Measurements from ENCODE around the gene FANCC. TPM values are rescaled to one million over a fixed set of nuclear protein-coding genes. Genes with fewer than 3 reads are reported as not detected.
A peak's percentile ranks its signal among the peaks of the same experiment; 100 is the strongest.

The FANCC gene
- total RNA-seq, 1 donor, result 15.9 TPM

GRCh38 chr9:95355500-95355899, 38.0 kb upstream of the FANCC start:
- no peak overlapping the region for H3K4me3 ChIP-seq (ENCODE audit: low read depth, low read length)
- no peak for DNase-seq (ENCODE audit: low read depth)
- TF ChIP-seq, protein P1, sequence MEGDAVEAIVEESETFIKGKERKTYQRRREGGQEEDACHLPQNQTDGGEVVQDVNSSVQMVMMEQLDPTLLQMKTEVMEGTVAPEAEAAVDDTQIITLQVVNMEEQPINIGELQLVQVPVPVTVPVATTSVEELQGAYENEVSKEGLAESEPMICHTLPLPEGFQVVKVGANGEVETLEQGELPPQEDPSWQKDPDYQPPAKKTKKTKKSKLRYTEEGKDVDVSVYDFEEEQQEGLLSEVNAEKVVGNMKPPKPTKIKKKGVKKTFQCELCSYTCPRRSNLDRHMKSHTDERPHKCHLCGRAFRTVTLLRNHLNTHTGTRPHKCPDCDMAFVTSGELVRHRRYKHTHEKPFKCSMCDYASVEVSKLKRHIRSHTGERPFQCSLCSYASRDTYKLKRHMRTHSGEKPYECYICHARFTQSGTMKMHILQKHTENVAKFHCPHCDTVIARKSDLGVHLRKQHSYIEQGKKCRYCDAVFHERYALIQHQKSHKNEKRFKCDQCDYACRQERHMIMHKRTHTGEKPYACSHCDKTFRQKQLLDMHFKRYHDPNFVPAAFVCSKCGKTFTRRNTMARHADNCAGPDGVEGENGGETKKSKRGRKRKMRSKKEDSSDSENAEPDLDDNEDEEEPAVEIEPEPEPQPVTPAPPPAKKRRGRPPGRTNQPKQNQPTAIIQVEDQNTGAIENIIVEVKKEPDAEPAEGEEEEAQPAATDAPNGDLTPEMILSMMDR (IDR thresholded peaks at IDR 0.05; ENCODE audit: insufficient read depth, low read length), result no peak

DNA sequence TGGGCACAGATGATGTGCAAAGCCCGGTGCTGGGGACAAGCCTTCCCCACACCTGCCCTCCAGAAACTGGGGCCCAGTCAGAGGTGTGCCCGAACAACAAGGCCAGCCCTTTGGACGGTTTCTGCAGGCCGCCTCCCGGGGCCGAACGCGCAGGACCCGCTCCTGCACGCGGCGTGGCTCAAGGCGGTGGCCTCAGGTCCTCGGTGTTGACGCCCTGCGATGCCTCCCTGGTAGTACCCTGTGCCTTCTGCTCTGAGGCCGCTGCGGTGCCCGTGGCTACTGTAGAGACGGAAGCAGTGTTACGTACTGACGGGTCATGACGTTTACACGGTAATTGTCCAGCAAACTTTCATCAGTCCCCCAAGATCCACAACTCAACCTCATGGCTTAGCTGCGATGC, 33.5 kb upstream of the FANCC start:
- no peak for DNase-seq (ENCODE audit: low read depth)
- H3K4me3 ChIP-seq (ENCODE audit: low read depth, low read length), result no peak overlapping the region
- TF ChIP-seq, protein P1 (IDR thresholded peaks at IDR 0.05; ENCODE audit: insufficient read depth, low read length), result no peak

- H3K4me3 ChIP-seq (ENCODE audit: low read depth, low read length), result no peak overlapping the region
- TF ChIP-seq, protein P1 (IDR thresholded peaks at IDR 0.05; ENCODE audit: insufficient read depth, low read length), result no peak
- DNase-seq (ENCODE audit: low read depth), result no peak
Measured at GRCh38 chr9:95350266-95350665, 32.8 kb upstream of the FANCC start.

DNA sequence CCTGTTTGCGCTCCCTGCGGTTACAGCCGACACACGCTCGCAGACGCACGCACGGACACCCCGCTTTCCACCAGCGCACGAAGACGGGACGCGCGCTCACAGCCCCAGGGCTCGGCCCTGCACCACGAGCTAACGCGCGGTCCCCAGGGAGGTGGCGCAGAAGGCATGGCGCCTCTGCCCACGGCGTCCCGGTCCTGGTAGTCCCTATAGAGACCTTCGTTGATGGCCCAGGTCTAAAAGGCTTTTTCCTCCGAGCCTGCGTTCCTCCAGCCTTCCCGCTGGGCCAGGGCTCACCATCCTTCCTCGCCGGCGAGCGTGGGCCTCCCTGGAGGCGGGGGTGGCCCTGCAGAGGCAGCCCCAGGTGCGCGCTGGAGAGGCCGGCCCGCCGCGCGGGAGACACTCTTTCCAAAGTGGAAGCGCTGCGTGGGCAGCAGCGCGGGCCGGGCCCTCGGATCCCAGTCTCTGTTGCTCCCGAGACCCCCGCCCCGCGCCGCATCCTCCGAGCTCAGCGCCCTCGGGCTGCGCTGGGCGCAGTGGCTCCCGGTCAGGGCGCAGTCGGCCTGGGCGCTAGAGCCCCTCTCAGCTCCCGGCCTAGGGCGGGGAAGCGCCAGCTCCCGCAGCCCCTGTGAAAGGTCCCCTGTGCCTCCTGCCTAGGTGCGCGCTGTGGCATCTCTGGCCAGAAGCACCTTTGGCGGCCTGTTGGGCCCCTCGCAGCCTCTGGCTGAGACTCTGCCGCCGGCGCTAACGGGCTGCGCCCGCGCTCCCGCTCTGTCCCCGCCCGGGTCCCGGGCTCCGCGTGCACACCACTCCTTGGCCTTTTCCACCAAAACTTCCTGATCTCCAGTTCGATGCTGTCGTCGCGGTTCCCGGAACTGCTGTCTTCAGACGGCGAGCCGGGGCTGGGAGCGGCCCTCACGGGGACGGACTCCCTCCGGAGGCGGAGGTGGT, 31.9 kb upstream of the FANCC start:
- no peak for DNase-seq (ENCODE audit: low read depth)
- H3K4me3 ChIP-seq (ENCODE audit: low read depth, low read length), result peak overlapping the region; percentile 28
- TF ChIP-seq, protein P1 (IDR thresholded peaks at IDR 0.05; ENCODE audit: insufficient read depth, low read length), result no peak

GRCh38 chr9:95346021-95346420, 28.5 kb upstream of the FANCC start:
- TF ChIP-seq, protein P1 (IDR thresholded peaks at IDR 0.05; ENCODE audit: insufficient read depth, low read length), result no peak

GRCh38 chr9:95344735-95345325, 27.3 kb upstream of the FANCC start:
- TF ChIP-seq, protein P1 (IDR thresholded peaks at IDR 0.05; ENCODE audit: insufficient read depth, low read length), result no peak
- no peak for DNase-seq (ENCODE audit: low read depth)
- H3K4me3 ChIP-seq (ENCODE audit: low read depth, low read length), result no peak overlapping the region

More at GRCh38 chr9:95346021-95346420, 28.5 kb upstream of the FANCC start:
- no peak for DNase-seq (ENCODE audit: low read depth)
- no peak overlapping the region for H3K4me3 ChIP-seq (ENCODE audit: low read depth, low read length)
